GM19324 (cell line): ENCODE data around the gene MAP1LC3A.

Experiments
- ATAC-seq: cut with Tn5 transposase; IDR thresholded peaks from one replicate; pipeline ENCODE4 v1.9.1; 2021; ENCODE audit warnings: mild to moderate bottlenecking, moderate library complexity; ENCODE audit not compliant: unreplicated experiment, low FRiP score

MAP1LC3A gene

GRCh38 chr20:34604980-34605788 lies 46.7 kb downstream of the MAP1LC3A start:
- no peak for ATAC-seq

GRCh38 chr20:34607066-34607465 lies 48.5 kb downstream of the MAP1LC3A start:
- ATAC-seq, result no peak
